Caco-2 (cell line): ENCODE measurements around the gene SLC24A1. TPM values are rescaled to one million over a fixed set of nuclear protein-coding genes. Genes with fewer than 3 reads are reported as not detected.

Experiments
- BruUV-seq: library from RNA; stranded (reverse); fragments of 400-500 nt; replicated peaks from 2 replicates; lab custom pipeline; 2021; lab: Mats Ljungman, UMichigan
- CTCF ChIA-PET: fragments of 300-600 bp; sonication (Branson Sonifier 250); formaldehyde crosslinking; loops from one replicate; lab custom pipeline; 2022; ENCODE audit warnings: antibody characterized with exemption; lab: Charles Lee
- POLR2A ChIA-PET: fragments of 300-600 bp; sonication (Branson Sonifier 250); formaldehyde crosslinking; loops from one replicate; lab custom pipeline; 2022; ENCODE audit warnings: antibody characterized with exemption; lab: Charles Lee
- DNase-seq, 2 experiments: peaks; one replicate each; pipeline versions ENCODE4 v3.0.0 to v3.0.0-alpha.2; 2020 to 2022
- H3K27me3 ChIP-seq: replicated peaks from 2 replicates; pipeline ENCODE4 v1.6.0; 2011; ENCODE audit warnings: low read length; ENCODE audit not compliant: control insufficient read depth, insufficient read depth
- H3K36me3 ChIP-seq: 2 replicates; pipeline ENCODE4 v1.5.1; 2011; ENCODE audit warnings: low read length; ENCODE audit not compliant: control insufficient read depth, insufficient read depth
- H3K4me1 ChIP-seq: fragments of 250-450 bp; sonication (Bioruptor Pico); 2 replicates; pipeline ENCODE4 v1.5.1; 2020; ENCODE audit warnings: mild to moderate bottlenecking
- H3K4me3 ChIP-seq: 2 replicates; pipeline ENCODE4 v1.5.1; 2011; ENCODE audit warnings: low read depth, mild to moderate bottlenecking, control low read depth, low read length
- H3K9me3 ChIP-seq: fragments of 250-450 bp; sonication (Bioruptor Pico); 2 replicates; pipeline ENCODE4 v1.5.1; 2020; ENCODE audit warnings: mild to moderate bottlenecking, moderate library complexity
- H3K27ac Mint-ChIP-seq: one replicate; pipeline ENCODE4 v1.8.0; 2022; ENCODE audit warnings: mixed read lengths; ENCODE audit not compliant: unreplicated experiment
- H3K27me3 Mint-ChIP-seq: one replicate; pipeline ENCODE4 v1.8.0; 2022; ENCODE audit warnings: mixed read lengths; ENCODE audit not compliant: insufficient read depth, unreplicated experiment
- H3K36me3 Mint-ChIP-seq: one replicate; pipeline ENCODE4 v1.8.0; 2022; ENCODE audit warnings: mild to moderate bottlenecking, mixed read lengths; ENCODE audit not compliant: insufficient read depth, unreplicated experiment
- H3K4me1 Mint-ChIP-seq: one replicate; pipeline ENCODE4 v1.8.0; 2022; ENCODE audit warnings: low read depth, mixed read lengths; ENCODE audit not compliant: unreplicated experiment
- H3K4me3 Mint-ChIP-seq: one replicate; pipeline ENCODE4 v1.8.0; 2022; ENCODE audit warnings: mild to moderate bottlenecking, moderate library complexity, mixed read lengths; ENCODE audit not compliant: unreplicated experiment
- H3K9me3 Mint-ChIP-seq: one replicate; pipeline ENCODE4 v1.8.0; 2022; ENCODE audit warnings: mixed read lengths; ENCODE audit not compliant: unreplicated experiment
- intact Hi-C: fragments of 100-400 bp; cut with micrococcal nuclease; formaldehyde crosslinking; loops from one replicate; pipeline ENCODE4 v1.10.0; 2022; ENCODE audit not compliant: unreplicated experiment
- total RNA-seq: library from RNA; stranded (reverse); gene quantifications from 2 replicates; pipeline ENCODE4 v1.2.3, GENCODE V29; 2022
- TF ChIP-seq, protein P1 (sequence below), 2 experiments: fragments of 200-600 bp in 1 of 2; IDR thresholded peaks; 1 replicate in 1 of 2; 2 replicates in 1 of 2; pipeline versions ENCODE4 v1.5.1 to v1.8.0; 2011 to 2022; ENCODE audit warnings: antibody characterized with exemption in 1 of 2, control low read depth in 1 of 2, inconsistent platforms in 1 of 2, low read depth in 1 of 2, low read length in 1 of 2, mild to moderate bottlenecking in 1 of 2, moderate library complexity in 1 of 2; ENCODE audit not compliant: insufficient read depth in 1 of 2, severe bottlenecking in 1 of 2, unreplicated experiment in 1 of 2

Gene SLC24A1
- total RNA-seq, 1 experiment from 2014 or later, result 8.7 TPM

DNA sequence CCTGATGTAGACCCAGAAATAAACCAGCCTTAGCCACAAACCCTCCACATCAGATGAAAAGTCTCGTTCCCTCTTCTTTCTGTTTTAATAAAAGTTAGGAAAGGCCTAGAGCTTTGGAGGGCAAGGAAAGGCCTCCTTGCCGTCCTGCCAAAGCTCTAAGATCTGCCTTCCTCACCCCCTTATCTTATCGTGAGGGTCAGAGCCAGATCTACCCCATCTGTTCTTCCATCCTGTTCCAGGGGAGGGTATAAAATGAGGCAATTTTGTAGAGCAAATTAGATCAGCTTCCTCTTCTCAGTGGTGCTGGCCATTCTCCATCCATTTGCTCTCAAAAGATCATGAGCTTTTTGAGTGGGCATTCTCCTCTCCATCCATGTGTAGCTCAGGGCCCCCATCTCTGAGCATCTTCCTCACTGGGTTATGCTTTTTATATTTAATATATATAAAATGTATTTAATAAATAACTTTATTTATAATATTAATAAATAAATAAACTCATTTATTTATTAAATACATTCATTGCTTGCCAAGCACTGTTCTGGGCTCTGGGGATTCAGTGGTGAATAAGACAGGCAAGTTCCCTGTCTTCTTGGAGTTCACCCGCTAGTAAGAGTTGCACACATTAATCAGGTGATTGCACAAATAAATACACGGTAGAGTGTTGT is 2.0 kb upstream of the SLC24A1 start:
- H3K36me3 Mint-ChIP-seq, result no peaks in the 10 kb centered on the region
- no peak for DNase-seq
- Histone ChIP-seq H3K27me3 (no peaks in the 10 kb centered on the region), H3K4me1 (no peaks in the 10 kb centered on the region), H3K36me3 (no peaks in the 10 kb centered on the region), H3K9me3 (no peaks in the 10 kb centered on the region), H3K4me3 (no peak overlapping the region)
- intact Hi-C loops, result no loop called here
- H3K9me3 Mint-ChIP-seq, result no peaks in the 10 kb centered on the region
- no peak overlapping the region for H3K4me3 Mint-ChIP-seq
- ChIA-PET CTCF (no interaction called here), POLR2A (no interaction called here)
- no peaks in the 10 kb centered on the region for H3K4me1 Mint-ChIP-seq
- H3K27ac Mint-ChIP-seq, result no peak overlapping the region
- TF ChIP-seq, protein P1, sequence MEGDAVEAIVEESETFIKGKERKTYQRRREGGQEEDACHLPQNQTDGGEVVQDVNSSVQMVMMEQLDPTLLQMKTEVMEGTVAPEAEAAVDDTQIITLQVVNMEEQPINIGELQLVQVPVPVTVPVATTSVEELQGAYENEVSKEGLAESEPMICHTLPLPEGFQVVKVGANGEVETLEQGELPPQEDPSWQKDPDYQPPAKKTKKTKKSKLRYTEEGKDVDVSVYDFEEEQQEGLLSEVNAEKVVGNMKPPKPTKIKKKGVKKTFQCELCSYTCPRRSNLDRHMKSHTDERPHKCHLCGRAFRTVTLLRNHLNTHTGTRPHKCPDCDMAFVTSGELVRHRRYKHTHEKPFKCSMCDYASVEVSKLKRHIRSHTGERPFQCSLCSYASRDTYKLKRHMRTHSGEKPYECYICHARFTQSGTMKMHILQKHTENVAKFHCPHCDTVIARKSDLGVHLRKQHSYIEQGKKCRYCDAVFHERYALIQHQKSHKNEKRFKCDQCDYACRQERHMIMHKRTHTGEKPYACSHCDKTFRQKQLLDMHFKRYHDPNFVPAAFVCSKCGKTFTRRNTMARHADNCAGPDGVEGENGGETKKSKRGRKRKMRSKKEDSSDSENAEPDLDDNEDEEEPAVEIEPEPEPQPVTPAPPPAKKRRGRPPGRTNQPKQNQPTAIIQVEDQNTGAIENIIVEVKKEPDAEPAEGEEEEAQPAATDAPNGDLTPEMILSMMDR (IDR thresholded peaks at IDR 0.05; ENCODE audit: insufficient read depth in 1 of 2, low read depth in 1 of 2, low read length in 1 of 2, severe bottlenecking in 1 of 2, unreplicated experiment in 1 of 2), result no peak
- BruUV-seq, result no TSS peak
- no peaks in the 10 kb centered on the region for H3K27me3 Mint-ChIP-seq

DNA sequence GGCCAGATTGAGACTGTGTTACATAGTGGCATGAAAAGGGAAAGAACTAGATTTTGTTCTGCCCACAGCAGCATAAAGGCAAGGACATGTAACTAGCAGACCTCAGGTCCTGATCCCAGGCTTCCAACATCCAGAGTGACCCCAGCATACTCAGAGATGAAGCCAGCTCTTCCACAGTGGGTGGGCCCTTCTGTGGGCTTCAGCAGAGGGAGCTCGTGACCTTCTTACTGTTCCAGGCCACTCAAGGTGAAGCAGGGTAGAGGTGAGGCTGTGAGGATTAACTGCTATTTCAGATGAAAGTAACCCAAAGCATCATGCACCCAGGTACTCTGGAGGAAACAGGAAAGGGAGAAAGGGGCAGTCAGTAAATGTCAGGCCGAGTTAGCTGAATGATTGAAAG is 905 bp upstream of the SLC24A1 start:
- Histone ChIP-seq H3K27me3 (no peaks in the 10 kb centered on the region), H3K9me3 (no peaks in the 10 kb centered on the region), H3K36me3 (no peaks in the 10 kb centered on the region), H3K4me3 (no peak overlapping the region), H3K4me1 (no peaks in the 10 kb centered on the region)
- TF ChIP-seq, protein P1 (IDR thresholded peaks at IDR 0.05; ENCODE audit: insufficient read depth in 1 of 2, low read depth in 1 of 2, low read length in 1 of 2, severe bottlenecking in 1 of 2, unreplicated experiment in 1 of 2), result no peak
- no TSS peak for BruUV-seq
- H3K9me3 Mint-ChIP-seq, result no peaks in the 10 kb centered on the region
- DNase-seq, result no peak
- H3K27me3 Mint-ChIP-seq, result no peaks in the 10 kb centered on the region
- H3K36me3 Mint-ChIP-seq, result no peaks in the 10 kb centered on the region
- H3K4me1 Mint-ChIP-seq, result no peaks in the 10 kb centered on the region
- intact Hi-C loops, result no loop called here
- no peak overlapping the region for H3K4me3 Mint-ChIP-seq
- ChIA-PET POLR2A (no interaction called here), CTCF (no interaction called here)
- H3K27ac Mint-ChIP-seq, result no peak overlapping the region

DNA sequence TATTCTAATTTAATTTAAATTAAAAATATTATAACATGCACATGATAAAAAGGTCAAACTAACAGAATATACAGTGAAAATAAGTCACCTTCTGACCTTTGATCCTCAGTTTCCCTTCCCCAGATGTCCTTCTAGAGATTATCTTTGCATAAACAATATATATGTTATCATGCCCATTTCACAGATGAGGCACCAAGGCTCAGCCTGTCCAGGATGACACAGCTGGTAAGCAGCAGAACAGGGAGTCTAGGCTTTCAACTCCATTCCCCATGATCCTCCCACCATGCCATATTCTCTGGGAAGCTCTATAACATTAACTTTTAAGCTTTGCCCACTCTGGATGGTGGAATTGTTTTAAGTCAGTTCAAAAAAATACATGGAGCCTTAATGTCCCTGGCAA is 1.4 kb downstream of the SLC24A1 start:
- no peaks in the 10 kb centered on the region for H3K9me3 Mint-ChIP-seq
- no peak for DNase-seq
- POLR2A ChIA-PET, result no interaction called here

More for the DNA sequence above, 1.4 kb downstream of the SLC24A1 start:
- no peaks in the 10 kb centered on the region for H3K36me3 Mint-ChIP-seq
- no peak overlapping the region for H3K4me3 Mint-ChIP-seq
- no peaks in the 10 kb centered on the region for H3K27me3 ChIP-seq
- no peak overlapping the region for H3K27ac Mint-ChIP-seq
- TF ChIP-seq, protein P1 (IDR thresholded peaks at IDR 0.05; ENCODE audit: insufficient read depth in 1 of 2, low read depth in 1 of 2, low read length in 1 of 2, severe bottlenecking in 1 of 2, unreplicated experiment in 1 of 2), result no peak
- no peaks in the 10 kb centered on the region for H3K4me1 ChIP-seq
- H3K9me3 ChIP-seq, result no peaks in the 10 kb centered on the region
- CTCF ChIA-PET, result no interaction called here
- H3K36me3 ChIP-seq, result no peaks in the 10 kb centered on the region
- H3K4me1 Mint-ChIP-seq, result no peaks in the 10 kb centered on the region
- H3K4me3 ChIP-seq, result no peak overlapping the region
- no TSS peak for BruUV-seq
- intact Hi-C loops, result no loop called here
- H3K27me3 Mint-ChIP-seq, result no peaks in the 10 kb centered on the region
